GM12892 (cell line): ENCODE data around the gene SH3RF3.

ENCODE experiments used
- POLR2A ChIP-seq: IDR thresholded peaks from 2 replicates; pipeline ENCODE4 v1.6.1; 2011; ENCODE audit warnings: low read depth, low read length, control low read depth
- POLR2AphosphoS5 ChIP-seq: IDR thresholded peaks from 2 replicates; pipeline ENCODE4 v1.6.1; 2011; ENCODE audit warnings: low read depth, low read length, control low read depth
- TAF1 ChIP-seq: IDR thresholded peaks from 2 replicates; pipeline ENCODE4 v1.6.1; 2011; ENCODE audit warnings: low read depth, mild to moderate bottlenecking, control low read depth, low read length, borderline replicate concordance

DNA sequence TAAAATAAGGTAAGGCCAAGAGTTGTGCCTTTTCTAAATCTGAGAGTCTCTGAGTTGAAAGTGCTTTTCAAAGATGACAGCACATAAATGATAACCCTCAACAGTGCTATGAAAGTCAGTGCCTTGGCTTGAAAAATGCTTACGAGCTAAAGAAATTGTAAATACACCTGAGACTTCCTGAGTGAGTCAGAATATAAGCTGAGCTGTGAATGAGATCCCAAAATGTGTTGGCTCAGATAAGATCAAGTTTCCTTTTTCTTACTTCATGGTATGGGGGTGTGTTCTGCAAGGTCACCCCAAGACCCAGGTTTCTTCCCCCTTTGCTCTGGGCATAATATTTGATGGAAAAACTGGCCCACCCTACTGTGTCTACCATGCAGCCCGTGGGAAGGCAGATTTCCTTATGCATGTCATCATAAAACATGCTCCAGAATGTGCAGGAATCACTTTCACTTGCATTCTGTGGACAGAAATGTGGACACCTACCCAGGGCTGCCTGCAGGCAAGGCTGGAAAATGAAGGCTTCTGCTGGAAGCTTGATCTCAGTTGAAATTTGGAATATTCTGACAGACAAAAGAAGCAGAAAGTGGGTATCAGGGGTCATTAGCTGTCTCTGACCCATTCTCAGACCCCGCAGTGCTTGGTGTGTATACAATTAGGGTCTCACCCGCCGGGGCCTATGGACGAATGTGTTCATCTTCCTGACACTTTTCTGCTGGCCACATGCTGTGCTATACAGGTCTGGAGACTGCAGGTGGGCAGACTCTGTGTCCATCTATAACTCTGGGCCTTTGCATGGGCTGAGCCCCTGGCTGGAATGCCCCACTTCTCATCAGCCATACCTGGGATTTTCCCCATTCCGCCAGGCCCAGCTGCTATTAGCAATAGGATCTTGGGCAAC, 212.6 kb downstream of the SH3RF3 start:
- TF ChIP-seq TAF1 (no peak), POLR2A (no peak), POLR2AphosphoS5 (no peak)
